Measurements from ENCODE around the gene FBXO39.

DNA sequence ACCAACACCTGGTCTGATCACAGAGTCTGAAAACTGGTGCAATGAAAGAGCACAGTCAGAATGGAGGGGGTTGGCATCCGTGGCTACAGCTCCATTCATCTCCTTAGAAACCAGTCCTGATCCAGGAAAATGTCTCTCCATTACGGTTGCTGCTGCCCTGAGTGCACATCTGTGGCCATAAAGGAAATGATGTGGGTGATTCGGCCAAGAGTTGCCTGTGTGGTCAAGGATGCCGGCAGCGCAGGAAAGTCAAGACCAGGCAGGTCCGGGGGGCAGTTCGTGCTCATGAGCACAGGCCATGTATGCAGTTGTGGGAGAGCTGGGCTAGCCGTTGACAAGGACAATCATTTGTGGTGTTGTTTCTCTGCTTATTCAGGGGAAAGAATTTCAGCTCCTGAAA, 14.2 kb upstream of the FBXO39 start:
- TF ChIP-seq YY1 (tag by site-specific recombination; IDR thresholded peaks at IDR 0.05) (no peak), CTCF (tag by site-specific recombination; IDR thresholded peaks at IDR 0.05) (no peak), ZFP37 (tag by site-specific recombination; IDR thresholded peaks at IDR 0.05) (no peak), ZNF558 (tag by site-specific recombination; IDR thresholded peaks at IDR 0.05) (no peak), ZNF660 (tag by site-specific recombination; IDR thresholded peaks at IDR 0.05) (no peak), ZNF777 (tag by site-specific recombination; IDR thresholded peaks at IDR 0.05; ENCODE audit: borderline replicate concordance) (no peak), ZNF510 (tag by site-specific recombination; IDR thresholded peaks at IDR 0.05; ENCODE audit: insufficient replicate concordance) (no peak), KLF17 (tag by site-specific recombination; IDR thresholded peaks at IDR 0.05) (no peak), GLI4 (tag by site-specific recombination; IDR thresholded peaks at IDR 0.05) (no peak)
- TF ChIP-seq, protein P1, sequence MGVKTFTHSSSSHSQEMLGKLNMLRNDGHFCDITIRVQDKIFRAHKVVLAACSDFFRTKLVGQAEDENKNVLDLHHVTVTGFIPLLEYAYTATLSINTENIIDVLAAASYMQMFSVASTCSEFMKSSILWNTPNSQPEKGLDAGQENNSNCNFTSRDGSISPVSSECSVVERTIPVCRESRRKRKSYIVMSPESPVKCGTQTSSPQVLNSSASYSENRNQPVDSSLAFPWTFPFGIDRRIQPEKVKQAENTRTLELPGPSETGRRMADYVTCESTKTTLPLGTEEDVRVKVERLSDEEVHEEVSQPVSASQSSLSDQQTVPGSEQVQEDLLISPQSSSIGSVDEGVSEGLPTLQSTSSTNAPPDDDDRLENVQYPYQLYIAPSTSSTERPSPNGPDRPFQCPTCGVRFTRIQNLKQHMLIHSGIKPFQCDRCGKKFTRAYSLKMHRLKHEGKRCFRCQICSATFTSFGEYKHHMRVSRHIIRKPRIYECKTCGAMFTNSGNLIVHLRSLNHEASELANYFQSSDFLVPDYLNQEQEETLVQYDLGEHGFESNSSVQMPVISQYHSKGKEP (tag by site-specific recombination; IDR thresholded peaks at IDR 0.05): no peak
- TF ChIP-seq, protein P2, sequence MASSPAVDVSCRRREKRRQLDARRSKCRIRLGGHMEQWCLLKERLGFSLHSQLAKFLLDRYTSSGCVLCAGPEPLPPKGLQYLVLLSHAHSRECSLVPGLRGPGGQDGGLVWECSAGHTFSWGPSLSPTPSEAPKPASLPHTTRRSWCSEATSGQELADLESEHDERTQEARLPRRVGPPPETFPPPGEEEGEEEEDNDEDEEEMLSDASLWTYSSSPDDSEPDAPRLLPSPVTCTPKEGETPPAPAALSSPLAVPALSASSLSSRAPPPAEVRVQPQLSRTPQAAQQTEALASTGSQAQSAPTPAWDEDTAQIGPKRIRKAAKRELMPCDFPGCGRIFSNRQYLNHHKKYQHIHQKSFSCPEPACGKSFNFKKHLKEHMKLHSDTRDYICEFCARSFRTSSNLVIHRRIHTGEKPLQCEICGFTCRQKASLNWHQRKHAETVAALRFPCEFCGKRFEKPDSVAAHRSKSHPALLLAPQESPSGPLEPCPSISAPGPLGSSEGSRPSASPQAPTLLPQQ (tag by site-specific recombination; IDR thresholded peaks at IDR 0.05): no peak
